Activated B cell treated with CpG ODN at 0.5 μM for 24 hours (primary cell): ENCODE results near the gene TBC1D16. TPM values are rescaled to one million over a fixed set of nuclear protein-coding genes. Genes with fewer than 3 reads are reported as not detected.
A peak's percentile ranks its signal among the peaks of the same experiment; 100 is the strongest.

Source experiments
- ATAC-seq: fragments of 200-7000 bp; cut with Tn5 transposase; one replicate; pipeline ENCODE4 v1.10.0; 2021; ENCODE audit warnings: low read depth, mild to moderate bottlenecking, moderate library complexity
- CTCF ChIA-PET: fragments of 350-600 bp; sonication (Branson Sonifier 250); formaldehyde crosslinking; loops from one replicate; lab custom pipeline; 2021; ENCODE audit warnings: antibody characterized with exemption; lab: Charles Lee
- POLR2A ChIA-PET: fragments of 350-600 bp; sonication (Branson Sonifier 250); formaldehyde crosslinking; loops from one replicate; lab custom pipeline; 2021; ENCODE audit warnings: antibody characterized with exemption; lab: Charles Lee
- DNase-seq: peaks from one replicate; pipeline ENCODE4 v3.0.0; 2022
- H3K27ac Mint-ChIP-seq: one replicate; pipeline ENCODE4 v1.8.0; 2020; ENCODE audit warnings: mixed read lengths
- H3K27me3 Mint-ChIP-seq: one replicate; pipeline ENCODE4 v1.8.0; 2021; ENCODE audit warnings: mixed read lengths
- H3K36me3 Mint-ChIP-seq: one replicate; pipeline ENCODE4 v1.8.0; 2021; ENCODE audit warnings: low read depth, mixed read lengths
- H3K4me1 Mint-ChIP-seq: one replicate; pipeline ENCODE4 v1.8.0; 2021; ENCODE audit warnings: mixed read lengths
- H3K4me3 Mint-ChIP-seq: one replicate; pipeline ENCODE4 v1.8.0; 2020; ENCODE audit warnings: mild to moderate bottlenecking, mixed read lengths
- H3K9me3 Mint-ChIP-seq: one replicate; pipeline ENCODE4 v1.8.0; 2020; ENCODE audit warnings: mixed read lengths
- CTCF ChIP-seq: fragments of 200-600 bp; IDR thresholded peaks from one replicate; pipeline ENCODE4 v1.8.0; 2022; ENCODE audit warnings: antibody characterized with exemption, mild to moderate bottlenecking
- intact Hi-C: fragments of 100-400 bp; cut with micrococcal nuclease; formaldehyde crosslinking; loops from one replicate; pipeline ENCODE4 v1.15.1; 2024
- total RNA-seq: library from RNA; stranded (reverse); gene quantifications from 2 replicates; pipeline ENCODE4 v1.2.3, GENCODE V29; 2022

TBC1D16 gene
- total RNA-seq, 1 donor from 2014 or later = 2.6 TPM

- no peaks in the 10 kb centered on the region for H3K27me3 Mint-ChIP-seq
- intact Hi-C loops = no loop called here
- H3K4me3 Mint-ChIP-seq = no peak overlapping the region
- H3K36me3 Mint-ChIP-seq = peaks cover 4% of the 10 kb centered on the region
- DNase-seq = no peak
- H3K27ac Mint-ChIP-seq = no peak overlapping the region
- CTCF ChIA-PET = no interaction called here
- no peaks in the 10 kb centered on the region for H3K9me3 Mint-ChIP-seq
- POLR2A ChIA-PET = interaction anchor here (1.6 kb wide), 1 partner anchor 18 kb away, joined by 6 read pairs; no protein-coding TSS in a partner anchor
- H3K4me1 Mint-ChIP-seq = peaks cover 37% of the 10 kb centered on the region
- no peak for ATAC-seq
- no peak for TF ChIP-seq CTCF
These were observed 86.6 kb downstream of the TBC1D16 start for GRCh38 chr17:79948945-79949655.

- TF ChIP-seq CTCF = no peak
- no peak for DNase-seq
- POLR2A ChIA-PET = no interaction called here
- Mint-ChIP-seq H3K4me1 (peaks cover 44% of the 10 kb centered on the region), H3K27me3 (no peaks in the 10 kb centered on the region), H3K27ac (no peak overlapping the region), H3K36me3 (peaks cover 4% of the 10 kb centered on the region), H3K4me3 (no peak overlapping the region), H3K9me3 (no peaks in the 10 kb centered on the region)
- CTCF ChIA-PET = no interaction called here
- ATAC-seq = no peak
- intact Hi-C loops = no loop called here
These were observed 87.2 kb downstream of the TBC1D16 start for GRCh38 chr17:79948406-79948944.

GRCh38 chr17:79947351-79948031 is 88.2 kb downstream of the TBC1D16 start:
- Mint-ChIP-seq H3K4me1 (peaks cover 45% of the 10 kb centered on the region), H3K9me3 (no peaks in the 10 kb centered on the region), H3K27ac (no peak overlapping the region), H3K4me3 (no peak overlapping the region), H3K36me3 (peaks cover 4% of the 10 kb centered on the region), H3K27me3 (no peaks in the 10 kb centered on the region)
- no peak for ATAC-seq
- TF ChIP-seq CTCF = no peak
- DNase-seq = no peak
- ChIA-PET POLR2A (no interaction called here), CTCF (no interaction called here)
- intact Hi-C loops = no loop called here

- Mint-ChIP-seq H3K4me1 (peaks cover 42% of the 10 kb centered on the region), H3K27ac (no peak overlapping the region), H3K36me3 (peaks cover 4% of the 10 kb centered on the region), H3K9me3 (no peaks in the 10 kb centered on the region), H3K4me3 (no peak overlapping the region), H3K27me3 (no peaks in the 10 kb centered on the region)
- no peak for TF ChIP-seq CTCF
- intact Hi-C loops = no loop called here
- CTCF ChIA-PET = no interaction called here
- ATAC-seq = peak; percentile 41
- POLR2A ChIA-PET = interaction anchor here (1.5 kb wide), 1 partner anchor 16 kb away, joined by 6 read pairs; no protein-coding TSS in a partner anchor
- peak; percentile 12 for DNase-seq
These were observed 89.1 kb downstream of the TBC1D16 start for GRCh38 chr17:79946352-79947231.
